CD4-positive, alpha-beta T cell (primary cell): ENCODE measurements around the gene KRTAP4-7. TPM values are rescaled to one million over a fixed set of nuclear protein-coding genes. Genes with fewer than 3 reads are reported as not detected.
A peak's percentile ranks its signal among the peaks of the same experiment; 100 is the strongest.

Experiments
- ATAC-seq: fragments of 200-7000 bp; cut with Tn5 transposase; one replicate; pipeline ENCODE4 v1.10.0; 2022; ENCODE audit warnings: mild to moderate bottlenecking; ENCODE audit not compliant: poor library complexity
- CTCF ChIA-PET: fragments of 350-600 bp; sonication (Branson Sonifier 250); formaldehyde crosslinking; loops from one replicate; lab custom pipeline; 2021; ENCODE audit warnings: antibody characterized with exemption, inconsistent platforms; lab: Charles Lee
- POLR2A ChIA-PET: fragments of 350-600 bp; sonication (Branson Sonifier 250); formaldehyde crosslinking; loops from one replicate; lab custom pipeline; 2021; ENCODE audit warnings: antibody characterized with exemption, inconsistent platforms; lab: Charles Lee
- DNase-seq, 14 experiments: peaks; one replicate each; pipeline ENCODE4 v3.0.0-alpha.2; 2013 to 2020; ENCODE audit warnings: mixed read lengths in 2 of 14
- H3K27ac ChIP-seq, 2 donors: one replicate each; pipeline versions ENCODE4 v1.5.1 to v1.7.0; 2013; ENCODE audit warnings: low read length in 2 of 2, low read depth in 1 of 2, mild to moderate bottlenecking in 1 of 2
- H3K27me3 ChIP-seq, 2 experiments: 1 replicate in 1 of 2; 2 replicates in 1 of 2; pipeline versions ENCODE4 v1.6.1 to v1.7.0; 2013; ENCODE audit warnings: low read length in 2 of 2, control low read depth in 1 of 2, mild to moderate bottlenecking in 1 of 2, moderate library complexity in 1 of 2; ENCODE audit not compliant: insufficient read depth in 2 of 2, control insufficient read depth in 1 of 2
- H3K36me3 ChIP-seq: one replicate; pipeline ENCODE4 v1.6.1; 2013; ENCODE audit warnings: low read length, control low read depth; ENCODE audit not compliant: insufficient read depth
- H3K4me1 ChIP-seq: one replicate; pipeline ENCODE4 v1.6.1; 2013; ENCODE audit warnings: low read length, control low read depth; ENCODE audit not compliant: insufficient read depth
- H3K4me3 ChIP-seq: one replicate; pipeline ENCODE4 v1.5.1; 2013; ENCODE audit warnings: mild to moderate bottlenecking, low read length, moderate library complexity
- H3K9me3 ChIP-seq, 2 experiments: 1 replicate in 1 of 2; 2 replicates in 1 of 2; pipeline versions ENCODE4 v1.6.1 to v1.7.0; 2013; ENCODE audit warnings: low read length in 2 of 2, mild to moderate bottlenecking in 2 of 2, control low read depth in 1 of 2, moderate library complexity in 1 of 2; ENCODE audit not compliant: control insufficient read depth in 1 of 2, insufficient read depth in 1 of 2
- H3K27ac Mint-ChIP-seq: one replicate; pipeline ENCODE4 v1.8.0; 2020; ENCODE audit warnings: mixed read lengths
- H3K27me3 Mint-ChIP-seq: one replicate; pipeline ENCODE4 v1.8.0; 2021; ENCODE audit warnings: mixed read lengths
- H3K36me3 Mint-ChIP-seq: one replicate; pipeline ENCODE4 v1.8.0; 2021; ENCODE audit warnings: low read depth, mixed read lengths
- H3K4me1 Mint-ChIP-seq: one replicate; pipeline ENCODE4 v1.8.0; 2021; ENCODE audit warnings: low read depth, mixed read lengths
- H3K4me3 Mint-ChIP-seq: one replicate; pipeline ENCODE4 v1.8.0; 2020; ENCODE audit warnings: mild to moderate bottlenecking, mixed read lengths
- H3K9me3 Mint-ChIP-seq: one replicate; pipeline ENCODE4 v1.8.0; 2020; ENCODE audit warnings: mixed read lengths
- CTCF ChIP-seq: fragments of 200-600 bp; IDR thresholded peaks from one replicate; pipeline ENCODE4 v1.8.0; 2022; ENCODE audit warnings: antibody characterized with exemption, mild to moderate bottlenecking
- intact Hi-C, 2 experiments: fragments of 100-400 bp; cut with DNase I in 1 of 2; cut with micrococcal nuclease in 1 of 2; formaldehyde crosslinking; loops; one replicate each; pipeline versions ENCODE4 v1.15.1 to v1.9.0; 2023 to 2025; cut with DNase I, micrococcal nuclease
- total RNA-seq, 174 experiments: library from RNA in 2 of 174; stranded (reverse) in 2 of 174; gene quantifications; one replicate each; pipeline ENCODE4 v1.2.3 and lab custom pipeline; 2021 to 2026

Gene KRTAP4-7
- total RNA-seq, 2 experiments from 2014 or later, result not detected

GRCh38 chr17:41125064-41125463 is 41.1 kb downstream of the KRTAP4-7 start:
- Histone ChIP-seq H3K4me3 (no peak overlapping the region), H3K27me3 (no peaks in the 10 kb centered on the region), H3K36me3 (no peaks in the 10 kb centered on the region), H3K9me3 (no peaks in the 10 kb centered on the region), H3K4me1 (peaks cover 25% of the 10 kb centered on the region), H3K27ac (no peak overlapping the region)
- Mint-ChIP-seq H3K4me3 (no peak overlapping the region), H3K4me1 (peaks cover 79% of the 10 kb centered on the region), H3K27me3 (no peaks in the 10 kb centered on the region), H3K9me3 (no peaks in the 10 kb centered on the region), H3K27ac (no peak overlapping the region), H3K36me3 (no peaks in the 10 kb centered on the region)
- ATAC-seq (no peak), DNase-seq (no peak)
- intact Hi-C loops, result no loop called here
- ChIA-PET CTCF (no interaction called here), POLR2A (interaction anchor here (1.0 to 1.2 kb wide), 2 partner anchors 26 to 182 kb away, joined by 3 read pairs; no protein-coding TSS in a partner anchor)
- TF ChIP-seq CTCF, result no peak

- CTCF ChIA-PET, result no interaction called here
- Mint-ChIP-seq H3K4me1 (peaks cover 75% of the 10 kb centered on the region), H3K27me3 (no peaks in the 10 kb centered on the region), H3K4me3 (peak overlapping the region; percentile 36), H3K9me3 (no peaks in the 10 kb centered on the region), H3K36me3 (no peaks in the 10 kb centered on the region), H3K27ac (no peak overlapping the region)
- intact Hi-C loops, result no loop called here
- no peaks in the 10 kb centered on the region for H3K9me3 ChIP-seq
- H3K27ac ChIP-seq, result no peak overlapping the region
- no peak for ATAC-seq
- DNase-seq, result no peak
- H3K4me3 ChIP-seq, result no peak overlapping the region
- no peaks in the 10 kb centered on the region for H3K27me3 ChIP-seq
- no peaks in the 10 kb centered on the region for H3K36me3 ChIP-seq
- peaks cover 21% of the 10 kb centered on the region for H3K4me1 ChIP-seq
- TF ChIP-seq CTCF, result no peak
- POLR2A ChIA-PET, result interaction anchor here (0.6 to 1.0 kb wide), 4 partner anchors 15 to 476 kb away, joined by 3 to 9 read pairs (median 3); no protein-coding TSS in a partner anchor
Measured at GRCh38 chr17:41126412-41126811, 42.5 kb downstream of the KRTAP4-7 start.

GRCh38 chr17:41127371-41127770 is 43.4 kb downstream of the KRTAP4-7 start:
- Mint-ChIP-seq H3K4me3 (no peak overlapping the region), H3K36me3 (no peaks in the 10 kb centered on the region), H3K27me3 (no peaks in the 10 kb centered on the region), H3K9me3 (no peaks in the 10 kb centered on the region), H3K27ac (no peak overlapping the region), H3K4me1 (peaks cover 79% of the 10 kb centered on the region)
- no peak overlapping the region for H3K27ac ChIP-seq
- no peak overlapping the region for H3K4me3 ChIP-seq
- H3K9me3 ChIP-seq, result no peaks in the 10 kb centered on the region
- H3K36me3 ChIP-seq, result no peaks in the 10 kb centered on the region
- DNase-seq (no peak), ATAC-seq (no peak)
- peaks cover 21% of the 10 kb centered on the region for H3K4me1 ChIP-seq
- no peak for TF ChIP-seq CTCF
- no peaks in the 10 kb centered on the region for H3K27me3 ChIP-seq
- intact Hi-C loops, result no loop called here
- POLR2A ChIA-PET, result no interaction called here
- CTCF ChIA-PET, result no interaction called here
